ENCODE data around the gene PROM2.
"Not testable (repeated sequence)": the region's sequence is repeated elsewhere in the genome, so short reads cannot be mapped to it uniquely, and the experiment has no call there.

The PROM2 gene

GRCh38 chr2:95269745-95270144 lies 4.5 kb upstream of the PROM2 start:
- DNase-seq = not testable (repeated sequence)

GRCh38 chr2:95270541-95271081 lies 3.6 kb upstream of the PROM2 start:
- no peak for DNase-seq

- no peak for DNase-seq
Observed at GRCh38 chr2:95271381-95271971, 2.8 kb upstream of the PROM2 start.

GRCh38 chr2:95272299-95272751 lies 1.9 kb upstream of the PROM2 start:
- no peak for DNase-seq

- no peak for DNase-seq
Observed at GRCh38 chr2:95272781-95273180, 1.5 kb upstream of the PROM2 start.

- no peak for DNase-seq
Observed at GRCh38 chr2:95273566-95274290, 521 bp upstream of the PROM2 start.

GRCh38 chr2:95275151-95275515 lies 884 bp downstream of the PROM2 start:
- no peak for DNase-seq

GRCh38 chr2:95275601-95276243 lies 1.5 kb downstream of the PROM2 start:
- no peak for DNase-seq

GRCh38 chr2:95276244-95276887 lies 2.1 kb downstream of the PROM2 start:
- DNase-seq = no peak

GRCh38 chr2:95276888-95277245 lies 2.6 kb downstream of the PROM2 start:
- no peak for DNase-seq

- no peak for DNase-seq
Observed at GRCh38 chr2:95277246-95277906, 3.1 kb downstream of the PROM2 start.

- no peak for DNase-seq
Observed at GRCh38 chr2:95278051-95278471, 3.8 kb downstream of the PROM2 start.

GRCh38 chr2:95278637-95279225 lies 4.5 kb downstream of the PROM2 start:
- DNase-seq = no peak

- DNase-seq = no peak
Observed at GRCh38 chr2:95279435-95280035, 5.3 kb downstream of the PROM2 start.

- no peak for DNase-seq
Observed at GRCh38 chr2:95281071-95281470, 6.8 kb downstream of the PROM2 start.

GRCh38 chr2:95281786-95282185 lies 7.5 kb downstream of the PROM2 start:
- no peak for DNase-seq

GRCh38 chr2:95282458-95282857 lies 8.2 kb downstream of the PROM2 start:
- no peak for DNase-seq

GRCh38 chr2:95283562-95283961 lies 9.3 kb downstream of the PROM2 start:
- DNase-seq = no peak

- no peak for DNase-seq
Observed at GRCh38 chr2:95284886-95285541, 10.8 kb downstream of the PROM2 start.

GRCh38 chr2:95285542-95285932 lies 11.3 kb downstream of the PROM2 start:
- DNase-seq = no peak

GRCh38 chr2:95287336-95287735 lies 13.1 kb downstream of the PROM2 start:
- DNase-seq = no peak

GRCh38 chr2:95287806-95288205 lies 13.6 kb downstream of the PROM2 start:
- no peak for DNase-seq

Measured in stimulated activated CD4-positive, alpha-beta T cell treated with anti-CD3 and anti-CD28 coated beads, Interleukin-1b, Interleukin-23, amount 100 ng/mL, for 48 hours (primary cell).